HG02571 (cell line): ENCODE results near the gene FPGS.
"Not testable (repeated sequence)": the region's sequence is repeated elsewhere in the genome, so short reads cannot be mapped to it uniquely, and the experiment has no call there.

ENCODE experiments used
- ATAC-seq: cut with Tn5 transposase; IDR thresholded peaks from one replicate; pipeline ENCODE4 v1.9.1; 2021; ENCODE audit warnings: mild to moderate bottlenecking, moderate library complexity; ENCODE audit not compliant: unreplicated experiment

The FPGS gene

GRCh38 chr9:127770583-127770904 is 32.1 kb upstream of the FPGS start:
- no peak for ATAC-seq

- peak; percentile 85 for ATAC-seq
Measured at GRCh38 chr9:127770905-127771569, 31.6 kb upstream of the FPGS start.

GRCh38 chr9:127771570-127772189 is 31.0 kb upstream of the FPGS start:
- no peak for ATAC-seq

- ATAC-seq = no peak
Measured at GRCh38 chr9:127772603-127773002, 30.1 kb upstream of the FPGS start.

- ATAC-seq = no peak
Measured at GRCh38 chr9:127773272-127773671, 29.4 kb upstream of the FPGS start.

- ATAC-seq = no peak
Measured at GRCh38 chr9:127773981-127774380, 28.7 kb upstream of the FPGS start.

- ATAC-seq = no peak
Measured at GRCh38 chr9:127776195-127776923, 26.3 kb upstream of the FPGS start.

- ATAC-seq = no peak
Measured at GRCh38 chr9:127776924-127777289, 25.8 kb upstream of the FPGS start.

- no peak for ATAC-seq
Measured at GRCh38 chr9:127777368-127777980, 25.2 kb upstream of the FPGS start.

- ATAC-seq = peak; percentile 30
Measured at GRCh38 chr9:127778280-127779135, 24.2 kb upstream of the FPGS start, which contains the start of gene SH2D3C. Gene SH2D3C (minus strand): TSS chr9:127778666. CDS start chr9:127778627, 39 bp downstream.

GRCh38 chr9:127779136-127779981 is 23.3 kb upstream of the FPGS start:
- ATAC-seq = peak; percentile 46

- ATAC-seq = no peak
Measured at GRCh38 chr9:127780126-127780885, 22.4 kb upstream of the FPGS start.

- not testable (repeated sequence) for ATAC-seq
Measured at GRCh38 chr9:127780909-127781308, 21.8 kb upstream of the FPGS start.

- no peak for ATAC-seq
Measured at GRCh38 chr9:127781806-127782205, 20.9 kb upstream of the FPGS start.

GRCh38 chr9:127783111-127784008 is 19.3 kb upstream of the FPGS start:
- no peak for ATAC-seq

- peak; percentile 43 for ATAC-seq
Measured at GRCh38 chr9:127785023-127785932, 17.4 kb upstream of the FPGS start.
